Endometrium (tissue), 2 donors: ENCODE measurements around the gene PRRT2.

Experiments used
- FAIRE-seq: peaks from 2 replicates; lab custom pipeline; 2012; peaks lifted over from hg19 to GRCh38; lab: Jason Lieb, UNC
- donor health status: control.
- donor health status: control.

Gene PRRT2

DNA sequence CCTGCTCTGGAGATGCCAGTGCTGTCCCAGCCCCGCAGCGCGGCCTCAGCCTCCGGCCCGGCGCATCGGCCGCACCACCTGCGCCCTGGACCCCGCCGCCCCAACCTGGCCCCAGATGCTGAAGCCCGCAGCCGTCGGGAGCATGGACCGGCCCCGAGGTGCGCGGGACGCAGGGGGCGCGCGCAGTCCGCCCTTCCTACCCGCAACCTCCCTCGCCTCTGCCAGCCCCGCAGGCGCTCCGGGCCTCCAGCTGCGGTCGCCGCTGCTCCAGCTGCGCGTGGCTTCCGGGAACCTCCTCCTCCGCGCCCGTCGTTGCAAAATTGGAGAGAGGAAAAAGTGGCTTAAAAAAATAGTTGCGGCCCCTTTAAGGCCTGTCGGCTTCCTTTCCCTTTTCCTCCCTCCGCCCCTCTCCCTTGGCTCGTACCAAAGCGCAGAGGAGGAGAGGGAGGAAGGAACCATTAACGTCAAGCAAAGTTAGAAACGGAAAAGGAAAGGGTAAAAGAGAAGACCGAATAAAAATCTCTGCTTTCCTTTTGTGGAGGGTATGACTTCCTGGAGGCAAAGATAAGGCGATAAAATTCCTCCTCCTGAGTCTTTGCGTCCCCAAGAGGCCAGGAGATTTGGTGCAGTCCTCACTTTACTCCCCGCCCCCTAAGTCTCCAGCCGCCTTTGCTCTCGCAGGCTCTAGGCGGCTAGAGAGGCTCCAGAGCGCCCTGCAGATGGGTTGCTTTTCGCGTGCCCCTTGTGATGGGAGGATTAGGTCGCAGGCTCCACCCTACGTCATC is 51.1 kb downstream of the PRRT2 start, which contains the start of gene CDIPT:
TSS of gene CDIPT (minus strand) at position 343 of the 785 bp plus-strand sequence. CDS start 369 bp downstream, outside the sequence.
- peak; percentile 83 for FAIRE-seq

DNA sequence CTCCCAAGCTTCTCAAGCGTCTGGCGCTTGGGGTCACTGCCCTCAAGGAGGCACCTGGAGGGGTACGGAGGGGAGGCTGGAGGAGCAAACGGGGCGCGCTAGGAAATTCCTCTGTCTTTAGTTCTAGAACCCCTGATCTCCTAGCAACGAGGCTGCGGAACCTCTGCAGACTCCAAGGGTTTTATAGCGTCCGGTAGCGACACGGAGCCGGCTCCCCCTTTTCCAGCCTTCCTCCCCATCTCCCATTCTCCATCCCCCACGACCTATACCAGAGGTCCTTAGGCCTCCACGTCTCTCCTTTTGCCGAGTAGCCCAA is 51.6 kb downstream of the PRRT2 start:
- FAIRE-seq, result no peak

DNA sequence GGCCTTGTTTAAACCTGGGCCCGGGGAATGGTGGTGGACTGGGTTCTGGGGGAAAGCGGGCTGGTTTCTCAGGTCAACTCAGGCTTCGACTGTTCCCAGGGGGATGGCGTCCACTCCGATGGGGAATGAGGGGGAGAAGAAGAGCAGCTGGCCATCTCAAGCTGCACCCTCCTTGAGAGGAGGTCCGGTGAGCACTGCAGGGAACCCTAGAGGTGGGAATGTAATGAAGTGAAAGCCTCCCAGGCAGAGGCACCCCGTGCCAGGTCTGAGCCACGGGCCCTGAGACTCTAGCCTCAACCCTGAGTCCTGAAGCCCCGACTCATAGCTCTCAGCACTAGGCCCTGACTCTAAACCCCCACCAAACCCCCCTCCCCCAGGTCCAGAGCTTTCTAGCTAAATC is 52.2 kb downstream of the PRRT2 start:
- FAIRE-seq, result no peak
